ENCODE measurements around the gene SNX3.

- TF ChIP-seq, protein P1, sequence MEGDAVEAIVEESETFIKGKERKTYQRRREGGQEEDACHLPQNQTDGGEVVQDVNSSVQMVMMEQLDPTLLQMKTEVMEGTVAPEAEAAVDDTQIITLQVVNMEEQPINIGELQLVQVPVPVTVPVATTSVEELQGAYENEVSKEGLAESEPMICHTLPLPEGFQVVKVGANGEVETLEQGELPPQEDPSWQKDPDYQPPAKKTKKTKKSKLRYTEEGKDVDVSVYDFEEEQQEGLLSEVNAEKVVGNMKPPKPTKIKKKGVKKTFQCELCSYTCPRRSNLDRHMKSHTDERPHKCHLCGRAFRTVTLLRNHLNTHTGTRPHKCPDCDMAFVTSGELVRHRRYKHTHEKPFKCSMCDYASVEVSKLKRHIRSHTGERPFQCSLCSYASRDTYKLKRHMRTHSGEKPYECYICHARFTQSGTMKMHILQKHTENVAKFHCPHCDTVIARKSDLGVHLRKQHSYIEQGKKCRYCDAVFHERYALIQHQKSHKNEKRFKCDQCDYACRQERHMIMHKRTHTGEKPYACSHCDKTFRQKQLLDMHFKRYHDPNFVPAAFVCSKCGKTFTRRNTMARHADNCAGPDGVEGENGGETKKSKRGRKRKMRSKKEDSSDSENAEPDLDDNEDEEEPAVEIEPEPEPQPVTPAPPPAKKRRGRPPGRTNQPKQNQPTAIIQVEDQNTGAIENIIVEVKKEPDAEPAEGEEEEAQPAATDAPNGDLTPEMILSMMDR (IDR thresholded peaks at IDR 0.05 in 8 of 11, conservative IDR thresholded peaks at IDR 0.05 in 3 of 11): peak in 5 of 11 experiments; percentile 18 to 33 (median 24)
- no peak for TF ChIP-seq POLR2A (IDR thresholded peaks at IDR 0.05)
- TF ChIP-seq POLR2AphosphoS5 (IDR thresholded peaks at IDR 0.05): peak in 1 of 3 donors; percentile 41
Measured at GRCh38 chr6:108168501-108169463, 92.1 kb downstream of the SNX3 start.
